Neural cell (in vitro differentiated cells): ENCODE measurements around the gene MAML3. TPM values are rescaled to one million over a fixed set of nuclear protein-coding genes. Genes with fewer than 3 reads are reported as not detected.

Experiments used
- H2AFZ ChIP-seq: fragments of 200-600, 300-800 bp; sonication (generic), shearing (Covaris generic); 2 replicates; pipeline ENCODE4 v1.6.0; 2014; ENCODE audit warnings: low read depth, mild to moderate bottlenecking, antibody characterized with exemption, low read length, moderate library complexity
- H3F3A ChIP-seq: fragments of 200-600 bp; shearing (Covaris generic); 2 replicates; pipeline ENCODE4 v1.6.1; 2016; ENCODE audit warnings: mild to moderate bottlenecking, moderate library complexity, mixed read lengths, antibody characterized with exemption, low read length; ENCODE audit not compliant: insufficient read depth, poor library complexity, severe bottlenecking
- H3K27ac ChIP-seq: fragments of 200-600, 300-800 bp; sonication (generic), shearing (Covaris generic); 2 replicates; pipeline ENCODE4 v1.5.1; 2014; ENCODE audit warnings: mild to moderate bottlenecking, low read length, moderate library complexity
- H3K27me3 ChIP-seq: fragments of 300-800, 200-600 bp; sonication (generic), shearing (Covaris generic); 2 replicates; pipeline ENCODE4 v1.6.0; 2014; ENCODE audit warnings: mild to moderate bottlenecking, low read depth, low read length, moderate library complexity; ENCODE audit not compliant: insufficient read depth
- H3K36me3 ChIP-seq: fragments of 300-800, 200-600 bp; sonication (generic), shearing (Covaris generic); 2 replicates; pipeline ENCODE4 v1.5.1; 2014; ENCODE audit warnings: mild to moderate bottlenecking, antibody characterized with exemption, low read length, moderate library complexity; ENCODE audit not compliant: insufficient read depth
- H3K4me2 ChIP-seq: fragments of 300-800, 200-600 bp; sonication (generic), shearing (Covaris generic); 2 replicates; pipeline ENCODE4 v1.6.0; 2014; ENCODE audit warnings: mild to moderate bottlenecking, low read length
- H3K4me3 ChIP-seq: fragments of 300-800, 200-600 bp; sonication (generic), shearing (Covaris generic); 2 replicates; pipeline ENCODE4 v1.5.1; 2014; ENCODE audit warnings: mild to moderate bottlenecking, low read length, moderate library complexity
- H3K79me2 ChIP-seq: fragments of 200-600 bp; shearing (Covaris generic); replicated peaks from 2 replicates; pipeline ENCODE4 v1.6.0; 2014; ENCODE audit warnings: mild to moderate bottlenecking, low read length, moderate library complexity; ENCODE audit not compliant: insufficient read depth
- H3K9ac ChIP-seq: fragments of 300-800, 200-600 bp; sonication (generic), shearing (Covaris generic); 2 replicates; pipeline ENCODE4 v1.6.1; 2016; ENCODE audit warnings: mild to moderate bottlenecking, low read length, mixed read lengths
- H3K9me2 ChIP-seq: fragments of 200-600 bp; shearing (Covaris generic); 2 replicates; pipeline ENCODE4 v1.6.1; 2016; ENCODE audit warnings: mild to moderate bottlenecking, low read length, mixed read lengths; ENCODE audit not compliant: insufficient read depth
- H3K9me3 ChIP-seq: fragments of 200-600, 300-800 bp; sonication (generic), shearing (Covaris generic); 2 replicates; pipeline ENCODE4 v1.6.1; 2016; ENCODE audit warnings: mild to moderate bottlenecking, mixed run types, low read length, moderate library complexity, mixed read lengths
- H4K20me1 ChIP-seq: fragments of 200-600 bp; shearing (Covaris generic); 2 replicates; pipeline ENCODE4 v1.6.1; 2016; ENCODE audit warnings: mild to moderate bottlenecking, mixed run types; ENCODE audit not compliant: insufficient read depth
- EP300 ChIP-seq: fragments of 450-650 bp; conservative IDR thresholded peaks from 2 replicates; pipeline ENCODE4 v1.6.1; 2014; ENCODE audit warnings: antibody characterized with exemption, mild to moderate bottlenecking, moderate library complexity; ENCODE audit not compliant: poor library complexity, severe bottlenecking
- EZH2 ChIP-seq: fragments of 200-600, 300-800 bp; shearing (Covaris generic), sonication (generic); IDR thresholded peaks from 2 replicates; pipeline ENCODE4 v1.6.1; 2014; ENCODE audit warnings: antibody characterized with exemption, low read length, borderline replicate concordance, mild to moderate bottlenecking; ENCODE audit not compliant: insufficient read depth, poor library complexity, severe bottlenecking
- MXI1 ChIP-seq: fragments of 450-650 bp; conservative IDR thresholded peaks from 2 replicates; pipeline ENCODE4 v1.6.1; 2014; ENCODE audit warnings: antibody characterized with exemption, mild to moderate bottlenecking; ENCODE audit not compliant: poor library complexity, severe bottlenecking
- POLR2AphosphoS5 ChIP-seq: IDR thresholded peaks from 2 replicates; pipeline ENCODE4 v1.6.1; 2012
- RAD21 ChIP-seq: fragments of 450-650 bp; conservative IDR thresholded peaks from 2 replicates; pipeline ENCODE4 v1.6.1; 2014; ENCODE audit warnings: antibody characterized with exemption, mild to moderate bottlenecking, moderate library complexity
- SMC3 ChIP-seq: fragments of 450-650 bp; conservative IDR thresholded peaks from 2 replicates; pipeline ENCODE4 v1.6.1; 2014; ENCODE audit warnings: antibody characterized with exemption, mild to moderate bottlenecking, moderate library complexity; ENCODE audit not compliant: poor library complexity
- polyA plus RNA-seq: library from polyadenylated mRNA; depleted of rRNA; stranded (reverse); fragments of >200 nt; gene quantifications from 2 replicates; pipeline ENCODE4 v1.2.3, GENCODE V29; 2014
- TF ChIP-seq, protein P1 (sequence below): IDR thresholded peaks from 2 replicates; pipeline ENCODE4 v1.6.1; 2012; ENCODE audit warnings: borderline replicate concordance
- TF ChIP-seq, protein P2 (sequence below): fragments of 450-650 bp; IDR thresholded peaks from 2 replicates; pipeline ENCODE4 v1.5.1; 2014; ENCODE audit warnings: antibody characterized with exemption, mild to moderate bottlenecking, moderate library complexity; ENCODE audit not compliant: poor library complexity, severe bottlenecking

Gene MAML3
- polyA plus RNA-seq, 1 donor from 2014 or later, result 10.2 TPM

DNA sequence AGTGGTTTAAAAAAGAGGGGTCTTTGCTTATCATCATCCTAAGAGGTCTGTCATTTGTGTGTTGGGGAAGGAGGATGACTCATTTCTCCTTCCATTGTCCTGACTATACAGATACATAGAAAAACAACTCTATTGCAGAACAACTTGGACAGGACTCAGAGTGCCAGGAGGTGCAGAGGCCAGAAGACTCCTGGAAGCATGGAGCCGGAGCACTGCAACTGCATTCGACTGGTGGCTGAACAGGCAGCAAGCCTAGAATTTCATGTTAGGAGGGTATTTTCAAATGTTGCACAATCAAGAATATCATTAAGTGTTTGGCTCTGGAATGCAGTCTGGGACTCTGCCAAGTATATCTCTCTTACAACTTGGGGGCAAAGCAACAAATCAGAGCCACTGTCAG, 35.0 kb upstream of the MAML3 start:
- no peaks in the 10 kb centered on the region for H4K20me1 ChIP-seq
- H3K9me3 ChIP-seq, result no peaks in the 10 kb centered on the region
- H3K4me2 ChIP-seq, result no peak overlapping the region
- no peak overlapping the region for H3K4me3 ChIP-seq
- no peaks in the 10 kb centered on the region for H3K27me3 ChIP-seq
- no peak overlapping the region for H3K9ac ChIP-seq
- H3K79me2 ChIP-seq, result no peaks in the 10 kb centered on the region
- no peaks in the 10 kb centered on the region for H3F3A ChIP-seq
- H3K27ac ChIP-seq, result no peak overlapping the region
- H3K9me2 ChIP-seq, result no peaks in the 10 kb centered on the region
- no peaks in the 10 kb centered on the region for H3K36me3 ChIP-seq
- TF ChIP-seq RAD21 (no peak), EP300 (no peak), MXI1 (no peak)
- H2AFZ ChIP-seq, result no peak overlapping the region

DNA sequence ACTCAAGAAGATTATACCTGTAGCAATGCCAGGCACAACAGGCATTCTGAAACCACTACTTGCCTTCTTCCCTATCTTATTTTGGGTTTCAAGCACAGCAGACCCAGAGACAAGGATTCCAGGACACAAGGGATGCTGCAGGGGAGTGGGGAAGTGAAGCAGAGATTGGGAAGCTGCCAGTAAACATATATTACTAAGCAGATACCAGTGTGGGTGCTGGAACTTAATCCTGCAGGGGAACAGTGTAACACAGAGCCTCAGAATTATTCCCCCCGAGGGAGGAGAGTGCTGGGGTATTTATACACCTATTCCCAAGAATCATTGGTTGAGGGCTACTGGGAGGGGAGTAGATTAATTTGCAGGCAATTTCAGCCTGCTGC, 33.3 kb upstream of the MAML3 start:
- Histone ChIP-seq H3K9me3 (no peaks in the 10 kb centered on the region), H3K4me2 (no peak overlapping the region), H2AFZ (no peak overlapping the region), H3K79me2 (no peaks in the 10 kb centered on the region), H3K9me2 (no peaks in the 10 kb centered on the region), H3K9ac (no peak overlapping the region), H3K27ac (no peak overlapping the region), H3K4me3 (no peak overlapping the region), H3K36me3 (no peaks in the 10 kb centered on the region), H3F3A (no peaks in the 10 kb centered on the region), H3K27me3 (no peaks in the 10 kb centered on the region), H4K20me1 (no peaks in the 10 kb centered on the region)
- TF ChIP-seq, protein P1, sequence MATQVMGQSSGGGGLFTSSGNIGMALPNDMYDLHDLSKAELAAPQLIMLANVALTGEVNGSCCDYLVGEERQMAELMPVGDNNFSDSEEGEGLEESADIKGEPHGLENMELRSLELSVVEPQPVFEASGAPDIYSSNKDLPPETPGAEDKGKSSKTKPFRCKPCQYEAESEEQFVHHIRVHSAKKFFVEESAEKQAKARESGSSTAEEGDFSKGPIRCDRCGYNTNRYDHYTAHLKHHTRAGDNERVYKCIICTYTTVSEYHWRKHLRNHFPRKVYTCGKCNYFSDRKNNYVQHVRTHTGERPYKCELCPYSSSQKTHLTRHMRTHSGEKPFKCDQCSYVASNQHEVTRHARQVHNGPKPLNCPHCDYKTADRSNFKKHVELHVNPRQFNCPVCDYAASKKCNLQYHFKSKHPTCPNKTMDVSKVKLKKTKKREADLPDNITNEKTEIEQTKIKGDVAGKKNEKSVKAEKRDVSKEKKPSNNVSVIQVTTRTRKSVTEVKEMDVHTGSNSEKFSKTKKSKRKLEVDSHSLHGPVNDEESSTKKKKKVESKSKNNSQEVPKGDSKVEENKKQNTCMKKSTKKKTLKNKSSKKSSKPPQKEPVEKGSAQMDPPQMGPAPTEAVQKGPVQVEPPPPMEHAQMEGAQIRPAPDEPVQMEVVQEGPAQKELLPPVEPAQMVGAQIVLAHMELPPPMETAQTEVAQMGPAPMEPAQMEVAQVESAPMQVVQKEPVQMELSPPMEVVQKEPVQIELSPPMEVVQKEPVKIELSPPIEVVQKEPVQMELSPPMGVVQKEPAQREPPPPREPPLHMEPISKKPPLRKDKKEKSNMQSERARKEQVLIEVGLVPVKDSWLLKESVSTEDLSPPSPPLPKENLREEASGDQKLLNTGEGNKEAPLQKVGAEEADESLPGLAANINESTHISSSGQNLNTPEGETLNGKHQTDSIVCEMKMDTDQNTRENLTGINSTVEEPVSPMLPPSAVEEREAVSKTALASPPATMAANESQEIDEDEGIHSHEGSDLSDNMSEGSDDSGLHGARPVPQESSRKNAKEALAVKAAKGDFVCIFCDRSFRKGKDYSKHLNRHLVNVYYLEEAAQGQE, result no peak
- TF ChIP-seq, protein P2, sequence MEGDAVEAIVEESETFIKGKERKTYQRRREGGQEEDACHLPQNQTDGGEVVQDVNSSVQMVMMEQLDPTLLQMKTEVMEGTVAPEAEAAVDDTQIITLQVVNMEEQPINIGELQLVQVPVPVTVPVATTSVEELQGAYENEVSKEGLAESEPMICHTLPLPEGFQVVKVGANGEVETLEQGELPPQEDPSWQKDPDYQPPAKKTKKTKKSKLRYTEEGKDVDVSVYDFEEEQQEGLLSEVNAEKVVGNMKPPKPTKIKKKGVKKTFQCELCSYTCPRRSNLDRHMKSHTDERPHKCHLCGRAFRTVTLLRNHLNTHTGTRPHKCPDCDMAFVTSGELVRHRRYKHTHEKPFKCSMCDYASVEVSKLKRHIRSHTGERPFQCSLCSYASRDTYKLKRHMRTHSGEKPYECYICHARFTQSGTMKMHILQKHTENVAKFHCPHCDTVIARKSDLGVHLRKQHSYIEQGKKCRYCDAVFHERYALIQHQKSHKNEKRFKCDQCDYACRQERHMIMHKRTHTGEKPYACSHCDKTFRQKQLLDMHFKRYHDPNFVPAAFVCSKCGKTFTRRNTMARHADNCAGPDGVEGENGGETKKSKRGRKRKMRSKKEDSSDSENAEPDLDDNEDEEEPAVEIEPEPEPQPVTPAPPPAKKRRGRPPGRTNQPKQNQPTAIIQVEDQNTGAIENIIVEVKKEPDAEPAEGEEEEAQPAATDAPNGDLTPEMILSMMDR, result no peak
- TF ChIP-seq MXI1 (no peak), RAD21 (no peak), POLR2AphosphoS5 (no peak), EZH2 (no peak), SMC3 (no peak), EP300 (no peak)
